Neural progenitor cell (in vitro differentiated cells): ENCODE data around the gene THAP2.

Experiments used
- EZH2 ChIP-seq: fragments of 200-600 bp; sonication (generic); IDR thresholded peaks from 2 replicates; pipeline ENCODE4 v1.6.1; 2017; ENCODE audit warnings: antibody characterized with exemption, mild to moderate bottlenecking, moderate library complexity
- EZH2phosphoT487 ChIP-seq: fragments of 200-600 bp; sonication (generic); IDR thresholded peaks from 2 replicates; pipeline ENCODE4 v1.6.1; 2017; ENCODE audit warnings: antibody characterized with exemption
- TF ChIP-seq, protein P1 (sequence below): fragments of 200-600 bp; sonication (generic); IDR thresholded peaks from 2 replicates; pipeline ENCODE4 v1.5.1; 2017; ENCODE audit warnings: antibody characterized with exemption, mild to moderate bottlenecking

GRCh38 chr12:71664411-71665089, 449 bp downstream of the THAP2 start:
- TF ChIP-seq, protein P1, sequence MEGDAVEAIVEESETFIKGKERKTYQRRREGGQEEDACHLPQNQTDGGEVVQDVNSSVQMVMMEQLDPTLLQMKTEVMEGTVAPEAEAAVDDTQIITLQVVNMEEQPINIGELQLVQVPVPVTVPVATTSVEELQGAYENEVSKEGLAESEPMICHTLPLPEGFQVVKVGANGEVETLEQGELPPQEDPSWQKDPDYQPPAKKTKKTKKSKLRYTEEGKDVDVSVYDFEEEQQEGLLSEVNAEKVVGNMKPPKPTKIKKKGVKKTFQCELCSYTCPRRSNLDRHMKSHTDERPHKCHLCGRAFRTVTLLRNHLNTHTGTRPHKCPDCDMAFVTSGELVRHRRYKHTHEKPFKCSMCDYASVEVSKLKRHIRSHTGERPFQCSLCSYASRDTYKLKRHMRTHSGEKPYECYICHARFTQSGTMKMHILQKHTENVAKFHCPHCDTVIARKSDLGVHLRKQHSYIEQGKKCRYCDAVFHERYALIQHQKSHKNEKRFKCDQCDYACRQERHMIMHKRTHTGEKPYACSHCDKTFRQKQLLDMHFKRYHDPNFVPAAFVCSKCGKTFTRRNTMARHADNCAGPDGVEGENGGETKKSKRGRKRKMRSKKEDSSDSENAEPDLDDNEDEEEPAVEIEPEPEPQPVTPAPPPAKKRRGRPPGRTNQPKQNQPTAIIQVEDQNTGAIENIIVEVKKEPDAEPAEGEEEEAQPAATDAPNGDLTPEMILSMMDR: no peak
- TF ChIP-seq EZH2phosphoT487 (no peak), EZH2 (no peak)
